GM19324 (cell line): ENCODE results near the gene PAX2.

Source experiments
- ATAC-seq: cut with Tn5 transposase; IDR thresholded peaks from one replicate; pipeline ENCODE4 v1.9.1; 2021; ENCODE audit warnings: mild to moderate bottlenecking, moderate library complexity; ENCODE audit not compliant: unreplicated experiment, low FRiP score

PAX2 gene

GRCh38 chr10:100872034-100872791, 126.8 kb downstream of the PAX2 start:
- ATAC-seq: no peak

GRCh38 chr10:100873146-100873826, 127.9 kb downstream of the PAX2 start:
- ATAC-seq: no peak

- no peak for ATAC-seq
Measured at GRCh38 chr10:100873827-100874326, 128.5 kb downstream of the PAX2 start.

GRCh38 chr10:100874702-100875483, 129.5 kb downstream of the PAX2 start:
- ATAC-seq: no peak

- no peak for ATAC-seq
Measured at GRCh38 chr10:100875484-100876166, 130.2 kb downstream of the PAX2 start.

GRCh38 chr10:100876585-100877460, 131.4 kb downstream of the PAX2 start:
- no peak for ATAC-seq

GRCh38 chr10:100877461-100877850, 132.1 kb downstream of the PAX2 start:
- ATAC-seq: no peak

- no peak for ATAC-seq
Measured at GRCh38 chr10:100878291-100878910, 133.0 kb downstream of the PAX2 start.
